Activated CD4-positive, alpha-beta memory T cell treated with anti-CD3 and anti-CD28 coated beads for 36 hours (primary cell): Measurements from ENCODE around the gene HMSD. TPM values are rescaled to one million over a fixed set of nuclear protein-coding genes. Genes with fewer than 3 reads are reported as not detected.

ENCODE experiments used
- CTCF ChIA-PET: fragments of 350-600 bp; sonication (Branson Sonifier 250); formaldehyde crosslinking; loops from one replicate; lab custom pipeline; 2021; ENCODE audit warnings: antibody characterized with exemption, inconsistent platforms; lab: Charles Lee
- POLR2A ChIA-PET: fragments of 350-600 bp; sonication (Branson Sonifier 250); formaldehyde crosslinking; loops from one replicate; lab custom pipeline; 2021; ENCODE audit warnings: antibody characterized with exemption; lab: Charles Lee
- DNase-seq: peaks from one replicate; pipeline ENCODE4 v3.0.0-alpha.2; 2020
- H3K27ac Mint-ChIP-seq: one replicate; pipeline ENCODE4 v1.8.0; 2021; ENCODE audit warnings: mixed read lengths
- H3K27me3 Mint-ChIP-seq: one replicate; pipeline ENCODE4 v1.8.0; 2021; ENCODE audit warnings: mixed read lengths
- H3K36me3 Mint-ChIP-seq: one replicate; pipeline ENCODE4 v1.8.0; 2021; ENCODE audit warnings: mixed read lengths
- H3K4me1 Mint-ChIP-seq: one replicate; pipeline ENCODE4 v1.8.0; 2021; ENCODE audit warnings: low read depth, mixed read lengths
- H3K4me3 Mint-ChIP-seq: one replicate; pipeline ENCODE4 v1.8.0; 2021; ENCODE audit warnings: mild to moderate bottlenecking, mixed read lengths
- H3K9me3 Mint-ChIP-seq: one replicate; pipeline ENCODE4 v1.8.0; 2021; ENCODE audit warnings: mixed read lengths
- intact Hi-C: fragments of 100-400 bp; cut with micrococcal nuclease; formaldehyde crosslinking; loops from one replicate; pipeline ENCODE4 v1.15.1; 2023
- total RNA-seq, 2 experiments: library from RNA; stranded (reverse); gene quantifications; one replicate each; pipeline ENCODE4 v1.2.3, GENCODE V29; 2021

Gene HMSD
- total RNA-seq = 10 to 100 TPM; 18.9 to 19.5 TPM

- Mint-ChIP-seq H3K27ac (peak within 1 kb of the TSS; percentile 86), H3K9me3 (peaks cover 5% of the 10 kb centered on the region), H3K4me1 (peaks cover 45% of the 10 kb centered on the region), H3K36me3 (peaks cover 6% of the 10 kb centered on the region), H3K27me3 (peaks cover 13% of the 10 kb centered on the region), H3K4me3 (peak within 1 kb of the TSS; percentile 85)
- intact Hi-C loops = no loop called here
- CTCF ChIA-PET = interaction anchor here (0.8 to 1.6 kb wide), 4 partner anchors 11 to 35 kb away, joined by 3 to 5 read pairs (median 4); partner anchors contain the start of gene SERPINB8
- POLR2A ChIA-PET = interaction anchor here (0.9 kb wide), 1 partner anchor 22 kb away, joined by 3 read pairs; no protein-coding TSS in a partner anchor
- DNase-seq = peak; percentile 88
These were observed at the start of gene HMSD for GRCh38 chr18:63949068-63949737. HMSD (plus strand) TSS chr18:63949301; CDS start chr18:63953456, 4,155 bp downstream.

GRCh38 chr18:63903851-63904570, 45.1 kb upstream of the HMSD start:
- ChIA-PET CTCF (interaction anchor here (1.6 kb wide), 1 partner anchor 57 kb away, joined by 3 read pairs; no protein-coding TSS in a partner anchor), POLR2A (no interaction called here)
- peaks cover 6% of the 10 kb centered on the region for H3K27me3 Mint-ChIP-seq

DNA sequence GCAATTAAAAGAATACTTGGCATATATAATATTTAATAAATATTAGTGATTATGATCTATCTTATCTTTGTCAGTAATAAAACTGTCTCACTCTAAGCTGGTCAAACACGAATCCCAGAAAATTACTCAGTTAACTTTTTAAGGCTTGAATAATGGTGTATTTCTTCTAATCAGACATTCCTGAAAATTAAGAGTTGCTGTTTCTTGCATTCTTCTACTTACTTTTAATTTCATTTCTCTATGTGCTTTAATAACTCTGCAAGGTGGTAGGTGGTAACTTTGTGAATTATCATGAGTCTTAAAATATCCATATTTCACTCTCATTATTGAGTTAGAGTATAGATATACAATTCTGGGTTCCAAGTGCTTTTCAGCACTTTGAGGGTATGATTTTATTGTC, 44.4 kb upstream of the HMSD start:
- intact Hi-C loops = no loop called here
- peaks cover under 1% of the 10 kb centered on the region for H3K4me1 Mint-ChIP-seq
- H3K27ac Mint-ChIP-seq = no peak overlapping the region
- POLR2A ChIA-PET = no interaction called here
- H3K27me3 Mint-ChIP-seq = peaks cover 6% of the 10 kb centered on the region
- no peak for DNase-seq
- H3K36me3 Mint-ChIP-seq = no peaks in the 10 kb centered on the region
- CTCF ChIA-PET = interaction anchor here (1.6 kb wide), 1 partner anchor 57 kb away, joined by 3 read pairs; no protein-coding TSS in a partner anchor
- no peak overlapping the region for H3K4me3 Mint-ChIP-seq
- H3K9me3 Mint-ChIP-seq = no peaks in the 10 kb centered on the region

More at GRCh38 chr18:63903851-63904570, 45.1 kb upstream of the HMSD start:
- no peaks in the 10 kb centered on the region for H3K9me3 Mint-ChIP-seq
- no peaks in the 10 kb centered on the region for H3K4me1 Mint-ChIP-seq
- DNase-seq = no peak
- H3K27ac Mint-ChIP-seq = no peak overlapping the region
- H3K4me3 Mint-ChIP-seq = no peak overlapping the region
- no peaks in the 10 kb centered on the region for H3K36me3 Mint-ChIP-seq
- intact Hi-C loops = no loop called here

- Mint-ChIP-seq H3K4me1 (peaks cover 2% of the 10 kb centered on the region), H3K27ac (no peak overlapping the region), H3K36me3 (no peaks in the 10 kb centered on the region), H3K9me3 (no peaks in the 10 kb centered on the region), H3K4me3 (no peak overlapping the region), H3K27me3 (peaks cover 6% of the 10 kb centered on the region)
- ChIA-PET CTCF (no interaction called here), POLR2A (no interaction called here)
- intact Hi-C loops = no loop called here
- DNase-seq = no peak
These were observed 43.7 kb upstream of the HMSD start for GRCh38 chr18:63905361-63905760.

DNA sequence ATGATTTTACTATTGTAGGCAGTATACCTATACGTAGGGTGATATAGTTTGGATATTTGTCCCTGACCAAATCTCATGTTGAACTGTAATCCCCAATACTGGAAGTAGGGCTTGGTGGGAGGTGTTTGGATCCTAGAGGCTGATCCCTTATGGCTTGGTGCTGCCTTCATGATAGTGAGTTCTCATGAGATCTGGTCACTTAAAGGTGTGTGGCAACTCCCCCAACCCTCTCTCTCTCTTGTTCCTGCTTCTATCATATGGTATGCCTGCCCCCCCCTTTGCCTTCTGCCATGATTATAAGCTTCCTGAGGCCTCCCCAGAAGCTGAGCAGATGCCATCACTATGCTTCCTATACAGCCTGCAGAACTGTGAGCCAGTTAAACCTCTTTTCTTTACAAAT, 43.0 kb upstream of the HMSD start:
- intact Hi-C loops = no loop called here
- DNase-seq = no peak
- H3K27me3 Mint-ChIP-seq = peaks cover 6% of the 10 kb centered on the region
- H3K4me3 Mint-ChIP-seq = no peak overlapping the region
- ChIA-PET POLR2A (no interaction called here), CTCF (no interaction called here)
- H3K36me3 Mint-ChIP-seq = no peaks in the 10 kb centered on the region
- H3K27ac Mint-ChIP-seq = no peak overlapping the region
- H3K9me3 Mint-ChIP-seq = no peaks in the 10 kb centered on the region
- peaks cover 2% of the 10 kb centered on the region for H3K4me1 Mint-ChIP-seq

DNA sequence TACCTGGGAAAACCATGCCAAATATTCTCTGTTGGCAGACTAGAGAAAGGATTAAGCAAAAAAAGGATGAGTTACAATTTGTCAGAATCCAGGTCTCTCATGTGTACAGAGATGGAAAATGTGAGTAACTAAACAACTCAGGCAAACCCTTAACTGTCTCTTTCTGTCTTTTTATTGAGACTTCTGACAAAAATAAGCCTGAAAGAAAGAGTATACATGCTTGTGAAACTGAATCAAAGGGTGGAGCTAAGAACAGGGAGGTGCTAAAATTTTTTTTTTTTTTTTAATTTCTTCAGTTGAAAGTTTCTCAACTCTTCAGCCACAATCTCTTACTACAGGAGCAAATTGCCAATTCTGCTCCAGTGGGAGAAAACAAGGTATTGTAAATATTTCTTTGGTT, 41.4 kb upstream of the HMSD start, which contains the start of gene SERPINB10:
Gene SERPINB10 (plus strand): TSS at position 295 of the 400 bp plus-strand sequence. CDS start 7,553 bp downstream, outside the sequence.
- H3K27me3 Mint-ChIP-seq = peaks cover 14% of the 10 kb centered on the region
- intact Hi-C loops = no loop called here
- DNase-seq = no peak
- H3K36me3 Mint-ChIP-seq = no peaks in the 10 kb centered on the region
- ChIA-PET POLR2A (no interaction called here), CTCF (interaction anchor here (1.4 kb wide), 1 partner anchor 29 kb away, joined by 4 read pairs; no protein-coding TSS in a partner anchor)
- peaks cover 2% of the 10 kb centered on the region for H3K4me1 Mint-ChIP-seq
- H3K4me3 Mint-ChIP-seq = no peak within 1 kb of the TSS
- H3K9me3 Mint-ChIP-seq = no peaks in the 10 kb centered on the region
- no peak within 1 kb of the TSS for H3K27ac Mint-ChIP-seq

DNA sequence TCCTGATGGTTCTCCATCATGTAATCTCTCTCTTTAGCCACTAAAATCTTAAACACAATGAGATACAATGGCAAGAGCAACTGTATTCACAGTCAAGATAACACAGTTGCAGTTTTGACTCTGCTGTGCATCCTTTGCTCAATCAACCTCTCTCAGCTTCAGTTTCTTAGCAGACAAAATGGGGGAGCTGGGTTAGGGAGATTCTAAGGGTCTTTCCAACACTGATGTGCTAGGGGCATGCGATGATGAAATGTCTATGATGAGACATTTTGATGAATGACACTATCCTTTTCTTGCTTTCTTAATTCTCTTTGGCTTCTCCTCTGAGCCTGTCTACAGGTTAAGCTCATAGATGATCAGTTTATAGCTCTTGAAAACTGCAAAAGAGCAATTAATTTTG, 40.2 kb upstream of the HMSD start:
- no peaks in the 10 kb centered on the region for H3K9me3 Mint-ChIP-seq
- DNase-seq = no peak
- intact Hi-C loops = no loop called here
- H3K27me3 Mint-ChIP-seq = peaks cover 23% of the 10 kb centered on the region
- peaks cover 2% of the 10 kb centered on the region for H3K4me1 Mint-ChIP-seq
- H3K27ac Mint-ChIP-seq = no peak overlapping the region
- CTCF ChIA-PET = interaction anchor here (0.8 to 1.4 kb wide), 2 partner anchors 28 to 55 kb away, joined by 4 read pairs; no protein-coding TSS in a partner anchor
- no peak overlapping the region for H3K4me3 Mint-ChIP-seq
- POLR2A ChIA-PET = no interaction called here
- H3K36me3 Mint-ChIP-seq = no peaks in the 10 kb centered on the region

GRCh38 chr18:63909870-63910269, 39.2 kb upstream of the HMSD start:
- H3K4me3 Mint-ChIP-seq = no peak overlapping the region
- no peak for DNase-seq
- CTCF ChIA-PET = no interaction called here
- H3K4me1 Mint-ChIP-seq = peaks cover 2% of the 10 kb centered on the region
- intact Hi-C loops = no loop called here
- H3K36me3 Mint-ChIP-seq = no peaks in the 10 kb centered on the region
- H3K27ac Mint-ChIP-seq = no peak overlapping the region
- POLR2A ChIA-PET = no interaction called here
- H3K9me3 Mint-ChIP-seq = no peaks in the 10 kb centered on the region
- peaks cover 27% of the 10 kb centered on the region for H3K27me3 Mint-ChIP-seq

DNA sequence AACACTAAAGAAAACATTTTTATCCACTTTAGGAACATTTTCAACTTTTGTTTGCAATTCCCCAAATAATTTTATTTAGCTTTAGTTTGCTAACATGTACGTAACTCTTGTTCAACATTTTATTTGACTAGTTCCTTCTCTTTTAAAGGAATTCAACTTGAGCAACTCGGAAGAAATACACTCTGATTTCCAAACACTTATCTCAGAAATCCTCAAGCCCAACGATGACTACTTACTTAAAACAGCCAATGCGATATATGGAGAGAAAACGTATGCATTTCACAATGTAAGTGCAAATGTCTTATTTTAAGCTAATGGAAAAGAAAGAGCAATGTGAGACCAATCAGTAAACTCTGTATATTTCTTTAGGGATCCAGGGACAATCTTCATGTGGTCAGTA, 31.3 kb upstream of the HMSD start:
- no peaks in the 10 kb centered on the region for H3K36me3 Mint-ChIP-seq
- DNase-seq = no peak
- no peaks in the 10 kb centered on the region for H3K9me3 Mint-ChIP-seq
- intact Hi-C loops = no loop called here
- no peak overlapping the region for H3K27ac Mint-ChIP-seq
- H3K4me1 Mint-ChIP-seq = no peaks in the 10 kb centered on the region
- CTCF ChIA-PET = no interaction called here
- no peak overlapping the region for H3K4me3 Mint-ChIP-seq
- H3K27me3 Mint-ChIP-seq = peaks cover 23% of the 10 kb centered on the region
- POLR2A ChIA-PET = no interaction called here

GRCh38 chr18:63922049-63922448, 27.1 kb upstream of the HMSD start:
- H3K4me3 Mint-ChIP-seq = no peak overlapping the region
- peaks cover 25% of the 10 kb centered on the region for H3K27me3 Mint-ChIP-seq
- DNase-seq = no peak
- H3K9me3 Mint-ChIP-seq = no peaks in the 10 kb centered on the region
- ChIA-PET POLR2A (no interaction called here), CTCF (interaction anchor here (2.1 kb wide), 1 partner anchor 16 kb away, joined by 11 read pairs; no protein-coding TSS in a partner anchor)
- H3K27ac Mint-ChIP-seq = no peak overlapping the region
- intact Hi-C loops = no loop called here
- H3K36me3 Mint-ChIP-seq = no peaks in the 10 kb centered on the region
- H3K4me1 Mint-ChIP-seq = no peaks in the 10 kb centered on the region

DNA sequence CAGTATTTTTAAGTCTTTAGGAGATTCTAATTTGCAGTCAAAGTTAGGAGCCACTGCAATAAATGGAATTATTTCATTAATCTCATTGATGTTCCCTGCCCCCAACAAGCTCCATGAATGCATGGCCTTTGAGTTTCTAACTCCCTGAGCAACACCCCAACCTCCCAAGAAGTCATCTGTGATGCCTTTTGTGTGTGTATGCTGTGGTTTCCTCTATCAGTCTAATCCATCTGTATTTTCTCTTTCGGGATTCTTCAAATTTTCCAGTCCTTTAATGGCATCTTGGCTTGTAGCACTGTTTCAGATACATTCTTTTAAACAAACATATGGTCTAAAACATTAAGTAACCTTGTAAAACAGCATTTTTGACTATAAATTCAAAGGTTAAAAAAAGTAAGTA, 24.6 kb upstream of the HMSD start:
- H3K4me1 Mint-ChIP-seq = no peaks in the 10 kb centered on the region
- intact Hi-C loops = no loop called here
- peaks cover 24% of the 10 kb centered on the region for H3K27me3 Mint-ChIP-seq
- no peak for DNase-seq
- H3K9me3 Mint-ChIP-seq = no peaks in the 10 kb centered on the region
- H3K36me3 Mint-ChIP-seq = no peaks in the 10 kb centered on the region
- H3K27ac Mint-ChIP-seq = no peak overlapping the region
- ChIA-PET POLR2A (no interaction called here), CTCF (interaction anchor here (1.1 kb wide), 1 partner anchor 12 kb away, joined by 3 read pairs; no protein-coding TSS in a partner anchor)
- H3K4me3 Mint-ChIP-seq = no peak overlapping the region

DNA sequence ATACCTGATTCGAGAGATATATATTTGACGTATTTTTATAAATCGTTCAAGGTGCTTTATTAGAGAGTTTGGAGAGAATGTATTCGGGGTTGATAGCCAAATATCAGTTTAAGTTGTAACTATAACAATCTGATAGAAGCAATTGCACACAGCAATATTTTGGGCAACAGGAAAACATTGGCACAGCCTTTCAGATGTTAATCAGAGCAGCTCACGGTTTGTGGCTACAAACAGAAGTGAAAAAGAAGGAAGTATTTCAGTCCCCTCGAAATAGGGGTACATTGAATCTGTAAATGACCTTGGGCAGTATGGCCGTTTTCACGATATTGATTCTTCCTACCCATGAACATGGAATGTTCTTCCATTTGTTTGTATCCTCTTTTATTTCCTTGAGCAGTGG, 20.8 kb upstream of the HMSD start:
- Mint-ChIP-seq H3K27me3 (peaks cover 22% of the 10 kb centered on the region), H3K4me1 (no peaks in the 10 kb centered on the region), H3K36me3 (no peaks in the 10 kb centered on the region), H3K9me3 (no peaks in the 10 kb centered on the region), H3K4me3 (no peak overlapping the region), H3K27ac (no peak overlapping the region)
- ChIA-PET CTCF (no interaction called here), POLR2A (no interaction called here)
- intact Hi-C loops = no loop called here
- DNase-seq = no peak
